Fibroblast of villous mesenchyme (primary cell): ENCODE results near the gene KCNE1. TPM values are rescaled to one million over a fixed set of nuclear protein-coding genes. Genes with fewer than 3 reads are reported as not detected.
A peak's percentile ranks its signal among the peaks of the same experiment; 100 is the strongest.

Source experiments
- DNase-seq: peaks from one replicate; pipeline ENCODE4 v3.0.0-alpha.2; 2010; ENCODE audit warnings: low read depth
- H3K4me3 ChIP-seq: 2 replicates; pipeline ENCODE4 v1.5.1; 2011; ENCODE audit warnings: low read depth, mild to moderate bottlenecking, low read length
- CTCF ChIP-seq: IDR thresholded peaks from 2 replicates; pipeline ENCODE4 v1.5.1; 2012; ENCODE audit warnings: low read depth, mild to moderate bottlenecking, low read length; ENCODE audit not compliant: insufficient read depth
- total RNA-seq: library from RNA; depleted of rRNA; stranded (reverse); fragments of >200 nt; gene quantifications from 2 replicates; pipeline ENCODE4 v1.2.3, GENCODE V29; 2012

Gene KCNE1
- total RNA-seq, 1 donor = under 0.01 TPM

- TF ChIP-seq CTCF = no peak
- no peak overlapping the region for H3K4me3 ChIP-seq
- DNase-seq = no peak
These were observed 8.9 kb upstream of the KCNE1 start for GRCh38 chr21:34520764-34521508.

GRCh38 chr21:34520281-34520680 is 8.3 kb upstream of the KCNE1 start:
- DNase-seq = no peak
- no peak for TF ChIP-seq CTCF
- no peak overlapping the region for H3K4me3 ChIP-seq

- no peak for TF ChIP-seq CTCF
- no peak for DNase-seq
- H3K4me3 ChIP-seq = no peak overlapping the region
These were observed 7.7 kb upstream of the KCNE1 start for GRCh38 chr21:34519694-34520093.

- no peak for DNase-seq
- no peak for TF ChIP-seq CTCF
- no peak overlapping the region for H3K4me3 ChIP-seq
These were observed 7.0 kb upstream of the KCNE1 start for GRCh38 chr21:34519016-34519415.

- TF ChIP-seq CTCF = no peak
- no peak for DNase-seq
- no peak overlapping the region for H3K4me3 ChIP-seq
These were observed 6.3 kb upstream of the KCNE1 start for GRCh38 chr21:34518301-34518700.

GRCh38 chr21:34517491-34518245 is 5.7 kb upstream of the KCNE1 start:
- DNase-seq = no peak
- peak; percentile 37 for TF ChIP-seq CTCF
- H3K4me3 ChIP-seq = no peak overlapping the region
